H1 (cell line): ENCODE measurements around the gene RTKN2. TPM values are rescaled to one million over a fixed set of nuclear protein-coding genes. Genes with fewer than 3 reads are reported as not detected.

ENCODE experiments used
- CEBPB ChIP-seq: IDR thresholded peaks from 2 replicates; pipeline ENCODE4 v1.6.1; 2012; ENCODE audit warnings: low read depth, low read length
- CHD7 ChIP-seq: fragments of 300-600 bp; sonication (generic); IDR thresholded peaks from 2 replicates; pipeline ENCODE4 v1.7.1; 2012; ENCODE audit warnings: low read length, moderate library complexity, mild to moderate bottlenecking, inconsistent platforms; ENCODE audit not compliant: insufficient replicate concordance
- NRF1 ChIP-seq: IDR thresholded peaks from 2 replicates; pipeline ENCODE4 v1.6.1; 2011; ENCODE audit warnings: mild to moderate bottlenecking, low read depth, low read length, improper control_type of control experiment
- PHF8 ChIP-seq: fragments of 200-600 bp; sonication (generic); conservative IDR thresholded peaks from 2 replicates; pipeline ENCODE4 v1.7.1; 2012; ENCODE audit warnings: low read depth, mild to moderate bottlenecking, inconsistent platforms, low read length, moderate library complexity
- SUZ12 ChIP-seq: fragments of 200-600 bp; sonication (generic); IDR thresholded peaks from 2 replicates; pipeline ENCODE4 v1.6.1; 2012; ENCODE audit warnings: mild to moderate bottlenecking, inconsistent platforms, low read length, moderate library complexity, mixed read lengths
- TBP ChIP-seq: IDR thresholded peaks from 2 replicates; pipeline ENCODE4 v1.6.1; 2011; ENCODE audit warnings: low read depth, low read length, improper control_type of control experiment
- polyA plus RNA-seq, 7 experiments: library from polyadenylated mRNA; depleted of rRNA in 3 of 7; stranded (reverse) in 5 of 7; unstranded in 2 of 7; fragments of >200 nt in 5 of 7; fragments of 200-250 nt in 2 of 7; gene quantifications; 1 replicate in 5 of 7; 2 replicates in 1 of 7; 4 replicates in 1 of 7; pipeline versions ENCODE4 v1.2.1 to v1.2.3, GENCODE V29; 2011 to 2013; ENCODE audit warnings: missing spikeins in 2 of 7, mixed read lengths in 2 of 7
- total RNA-seq: library from RNA; stranded (reverse); fragmentation: NEBNext Ultra II Directional; extraction: Animal tissue kit (Norgen Biotek cat#: 25700); gene quantifications from 2 replicates; pipeline ENCODE4 v1.2.1, GENCODE V29; 2021

The RTKN2 gene
- total and polyA plus RNA-seq, 2 of the 8 experiments (the other 6 are each of a cell fraction or from before 2014, with no cell fraction given) = 5.1 to 24.6 TPM

DNA sequence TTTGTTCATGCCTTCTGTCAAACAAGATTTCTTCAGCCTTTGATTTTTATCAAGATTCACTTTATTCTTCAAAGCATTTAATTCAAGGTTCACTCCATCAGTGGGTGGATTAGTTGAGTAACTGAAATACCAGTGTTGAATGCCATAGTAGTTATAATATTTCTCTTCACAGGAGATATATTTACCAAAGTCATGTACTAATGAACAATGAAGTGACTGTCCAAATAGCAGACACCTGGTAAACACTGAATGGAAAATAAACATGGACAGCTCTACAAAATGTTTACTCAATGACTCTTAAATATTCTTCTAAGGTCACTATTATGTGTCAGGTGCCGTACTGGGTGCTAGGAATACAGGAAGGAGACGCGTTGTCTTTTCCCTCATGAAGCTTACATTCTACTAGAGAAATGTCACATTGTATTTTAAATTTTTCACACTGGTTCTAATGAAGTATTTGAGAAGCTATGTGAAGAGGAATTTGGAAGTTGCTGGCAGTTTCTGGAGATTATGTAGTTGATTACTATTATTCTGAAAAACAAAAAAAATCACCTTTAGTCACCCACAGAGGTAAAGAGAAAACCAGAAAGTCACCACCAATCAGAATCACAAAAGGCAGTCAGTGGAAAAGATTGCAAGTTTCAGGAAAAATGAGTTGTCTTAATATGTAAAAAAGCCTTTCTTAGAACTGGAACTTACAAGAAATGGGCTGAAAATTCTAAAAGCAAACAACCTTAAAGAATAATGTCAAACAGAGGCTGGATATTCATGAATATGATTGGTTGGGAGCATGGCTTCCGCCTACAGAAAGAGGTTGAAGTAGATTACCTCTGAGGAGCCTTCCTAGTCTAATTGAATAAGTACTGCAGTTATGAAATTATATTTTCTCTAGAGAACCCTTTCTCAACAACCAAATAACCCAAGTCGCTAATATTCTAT is 84.5 kb downstream of the RTKN2 start (continued):
- TF ChIP-seq CHD7 (no peak), NRF1 (no peak), SUZ12 (no peak), TBP (no peak), PHF8 (no peak), CEBPB (no peak)
